Measurements from ENCODE around the gene SLC12A8. TPM values are rescaled to one million over a fixed set of nuclear protein-coding genes. Genes with fewer than 3 reads are reported as not detected.

Gene SLC12A8
- total and polyA plus RNA-seq, 2 experiments from 2014 or later, result 3.4 to 7.8 TPM

- TF ChIP-seq EZH2phosphoT487 (IDR thresholded peaks at IDR 0.05; ENCODE audit: insufficient read depth, low read depth), result no peak
- TF ChIP-seq EZH2 (IDR thresholded peaks at IDR 0.05; ENCODE audit: insufficient read depth, poor library complexity, severe bottlenecking), result no peak
- DNase-seq, result no peak
- Histone ChIP-seq H3K27me3 (replicated peaks; ENCODE audit: insufficient read depth) (no peaks in the 10 kb centered on the region), H3K36me3 (ENCODE audit: low read depth) (no peaks in the 10 kb centered on the region), H2AFZ (peak overlapping the region; percentile 41), H3K4me1 (ENCODE audit: insufficient read depth) (peaks cover 22% of the 10 kb centered on the region), H3K9me3 (ENCODE audit: low read depth) (no peaks in the 10 kb centered on the region), H4K20me1 (ENCODE audit: insufficient read depth) (no peaks in the 10 kb centered on the region), H3K79me2 (ENCODE audit: insufficient read depth) (no peaks in the 10 kb centered on the region), H3K9me2 (ENCODE audit: insufficient read depth) (no peaks in the 10 kb centered on the region), H3K4me3 (no peak overlapping the region), H3K27ac (no peak overlapping the region), H3F3A (ENCODE audit: insufficient read depth) (0 out of 2 replicates have a peak, but pooled peaks cover 9% of the 10 kb centered on the region), H3K4me2 (ENCODE audit: unreplicated experiment) (no peak overlapping the region), H3K9ac (no peak overlapping the region)
- in situ Hi-C loops (cut with MboI), result no loop called here
- WGBS, 2 experiments (ENCODE audit: low coverage in 1 of 2, low lambda C conversion rate in 2 of 2, missing lambda C conversion rate in 2 of 2), result 31 to 32% methylated on average over 7 of the region's 7 CpGs
Observed at GRCh38 chr3:125156456-125156855, 56.1 kb downstream of the SLC12A8 start.

- Histone ChIP-seq H2AFZ (no peak overlapping the region), H3K4me2 (ENCODE audit: unreplicated experiment) (no peak overlapping the region), H3K27ac (no peak overlapping the region), H3F3A (ENCODE audit: insufficient read depth) (0 out of 2 replicates have a peak, but pooled peaks cover 15% of the 10 kb centered on the region), H3K4me1 (ENCODE audit: insufficient read depth) (peaks cover 26% of the 10 kb centered on the region), H3K9me3 (ENCODE audit: low read depth) (no peaks in the 10 kb centered on the region), H3K9me2 (ENCODE audit: insufficient read depth) (no peaks in the 10 kb centered on the region), H3K36me3 (ENCODE audit: low read depth) (no peaks in the 10 kb centered on the region), H3K4me3 (no peak overlapping the region), H4K20me1 (ENCODE audit: insufficient read depth) (no peaks in the 10 kb centered on the region), H3K27me3 (replicated peaks; ENCODE audit: insufficient read depth) (no peaks in the 10 kb centered on the region), H3K79me2 (ENCODE audit: insufficient read depth) (no peaks in the 10 kb centered on the region), H3K9ac (no peak overlapping the region)
- 97% methylated on average over 17 of the region's 17 CpGs for WGBS, 2 experiments (ENCODE audit: low coverage in 1 of 2, low lambda C conversion rate in 2 of 2, missing lambda C conversion rate in 2 of 2)
- DNase-seq, result no peak
- TF ChIP-seq EZH2phosphoT487 (IDR thresholded peaks at IDR 0.05; ENCODE audit: insufficient read depth, low read depth) (no peak), EZH2 (IDR thresholded peaks at IDR 0.05; ENCODE audit: insufficient read depth, poor library complexity, severe bottlenecking) (no peak)
- in situ Hi-C loops (cut with MboI), result no loop called here
Observed at GRCh38 chr3:125154800-125155269, 57.7 kb downstream of the SLC12A8 start.

- in situ Hi-C loops (cut with MboI), result no loop called here
- 98 to 100% methylated on average over 3 of the region's 3 CpGs for WGBS, 2 experiments (ENCODE audit: low coverage in 1 of 2, low lambda C conversion rate in 2 of 2, missing lambda C conversion rate in 2 of 2)
Observed at GRCh38 chr3:125154110-125154509, 58.4 kb downstream of the SLC12A8 start.

GRCh38 chr3:125152951-125153350 lies 59.6 kb downstream of the SLC12A8 start:
- Histone ChIP-seq H3K4me2 (ENCODE audit: unreplicated experiment) (no peak overlapping the region), H2AFZ (no peak overlapping the region), H3K79me2 (ENCODE audit: insufficient read depth) (no peaks in the 10 kb centered on the region), H4K20me1 (ENCODE audit: insufficient read depth) (no peaks in the 10 kb centered on the region), H3F3A (ENCODE audit: insufficient read depth) (0 out of 2 replicates have a peak, but pooled peaks cover 21% of the 10 kb centered on the region), H3K27me3 (replicated peaks; ENCODE audit: insufficient read depth) (no peaks in the 10 kb centered on the region), H3K27ac (no peak overlapping the region), H3K36me3 (ENCODE audit: low read depth) (no peaks in the 10 kb centered on the region), H3K9ac (no peak overlapping the region), H3K4me1 (ENCODE audit: insufficient read depth) (peaks cover 38% of the 10 kb centered on the region), H3K9me3 (ENCODE audit: low read depth) (no peaks in the 10 kb centered on the region), H3K9me2 (ENCODE audit: insufficient read depth) (no peaks in the 10 kb centered on the region), H3K4me3 (no peak overlapping the region)
- in situ Hi-C loops (cut with MboI), result no loop called here
- no peak for TF ChIP-seq EZH2phosphoT487 (IDR thresholded peaks at IDR 0.05; ENCODE audit: insufficient read depth, low read depth)
- TF ChIP-seq EZH2 (IDR thresholded peaks at IDR 0.05; ENCODE audit: insufficient read depth, poor library complexity, severe bottlenecking), result no peak
- no peak for DNase-seq
- 85 to 88% methylated on average over 10 of the region's 10 CpGs for WGBS, 2 experiments (ENCODE audit: low coverage in 1 of 2, low lambda C conversion rate in 2 of 2, missing lambda C conversion rate in 2 of 2)

More at GRCh38 chr3:125154110-125154509, 58.4 kb downstream of the SLC12A8 start:
- peaks cover 33% of the 10 kb centered on the region for H3K4me1 ChIP-seq (ENCODE audit: insufficient read depth)
- H3K9me3 ChIP-seq (ENCODE audit: low read depth), result no peaks in the 10 kb centered on the region
- H3K27ac ChIP-seq, result no peak overlapping the region
- no peaks in the 10 kb centered on the region for H3K79me2 ChIP-seq (ENCODE audit: insufficient read depth)
- no peaks in the 10 kb centered on the region for H4K20me1 ChIP-seq (ENCODE audit: insufficient read depth)
- TF ChIP-seq EZH2phosphoT487 (IDR thresholded peaks at IDR 0.05; ENCODE audit: insufficient read depth, low read depth) (no peak), EZH2 (IDR thresholded peaks at IDR 0.05; ENCODE audit: insufficient read depth, poor library complexity, severe bottlenecking) (no peak)
- no peak for DNase-seq
- no peak overlapping the region for H3K9ac ChIP-seq
- H3K9me2 ChIP-seq (ENCODE audit: insufficient read depth), result no peaks in the 10 kb centered on the region
- H3F3A ChIP-seq (ENCODE audit: insufficient read depth), result 0 out of 2 replicates have a peak, but pooled peaks cover 20% of the 10 kb centered on the region
- no peak overlapping the region for H2AFZ ChIP-seq
- H3K4me2 ChIP-seq (ENCODE audit: unreplicated experiment), result no peak overlapping the region
- no peak overlapping the region for H3K4me3 ChIP-seq
- no peaks in the 10 kb centered on the region for H3K36me3 ChIP-seq (ENCODE audit: low read depth)
- no peaks in the 10 kb centered on the region for H3K27me3 ChIP-seq (replicated peaks; ENCODE audit: insufficient read depth)

Data from GM23248 (cell line).